ENCODE results near the gene SH3BP2. TPM values are rescaled to one million over a fixed set of nuclear protein-coding genes. Genes with fewer than 3 reads are reported as not detected.
A peak's percentile ranks its signal among the peaks of the same experiment; 100 is the strongest.

Gene SH3BP2
- total RNA-seq, 1 experiment from 2014 or later, result 52.8 TPM

GRCh38 chr4:2843263-2843940 is 50.5 kb downstream of the SH3BP2 start, which contains the start of gene ADD1 (continued):
- TF ChIP-seq SIN3A (IDR thresholded peaks at IDR 0.05; ENCODE audit: low read depth) (no peak; the same call in 1 of the 2 replicates), FOSL1 (IDR thresholded peaks at IDR 0.05; ENCODE audit: low read depth) (no peak), EZH2 (IDR thresholded peaks at IDR 0.05) (no peak)

- Histone ChIP-seq H3K4me2 (ENCODE audit: low read length) (peak overlapping the region; percentile 87), H3K9me2 (ENCODE audit: insufficient read depth) (peaks cover 4% of the 10 kb centered on the region; the same call in 1 of the 2 replicates), H3K4me1 (ENCODE audit: control insufficient read depth in 1 of 2, insufficient read depth in 2 of 2, low read length in 2 of 2) (peaks cover 9 to 13% of the 10 kb centered on the region in 2 experiments; a peak in 3 of 4 replicates), H3K36me3 (ENCODE audit: control insufficient read depth in 1 of 2, insufficient read depth in 2 of 2, low read length in 2 of 2) (no peaks in the 10 kb centered on the region), H3K79me2 (ENCODE audit: insufficient read depth, low read length) (peaks cover 51% of the 10 kb centered on the region), H4K20me1 (ENCODE audit: insufficient read depth) (peaks cover 6% of the 10 kb centered on the region; the same call in 1 of the 2 replicates), H3K9ac (ENCODE audit: low read length) (peak overlapping the region; percentile 78), H3K27me3 (ENCODE audit: insufficient read depth, low read length) (no peaks in the 10 kb centered on the region), H2AFZ (ENCODE audit: low read depth, low read length, poor library complexity, severe bottlenecking) (no peak overlapping the region), H3K27ac (ENCODE audit: low read depth, low read length) (peak overlapping the region; percentile 68), H3K4me3 (replicated peaks in 1 of 2; ENCODE audit: low read depth in 1 of 2, low read length in 2 of 2) (peak overlapping the region; percentile 89 to 94), H3K9me3 (ENCODE audit: control insufficient read depth in 1 of 2, insufficient read depth in 1 of 2, low read depth in 1 of 2, low read length in 2 of 2) (no peaks in the 10 kb centered on the region)
- no TSS peak for BruUV-seq (replicated peaks)
- ATAC-seq, result peak; percentile 31
- ChIA-PET CTCF (no interaction called here), RAD21 (ENCODE audit: low non-redundant PET in 1 of 2, low total read pairs in 2 of 2, uncharacterized antibody in 2 of 2, unreplicated experiment in 2 of 2) (no interaction called here), POLR2A (no interaction called here)
- DNase-seq (ENCODE audit: low read depth, low spot score), result no peak
- intact Hi-C loops (cut with micrococcal nuclease), result no loop called here
- TF ChIP-seq REST (IDR thresholded peaks at IDR 0.05; ENCODE audit: low read depth), result no peak
- 0 out of 2 replicates have a peak, but pooled peaks have one; percentile 22 for TF ChIP-seq EGR1 (IDR thresholded peaks at IDR 0.05; ENCODE audit: low read depth)
- TF ChIP-seq EZH2phosphoT487 (IDR thresholded peaks at IDR 0.05; ENCODE audit: borderline replicate concordance), result no peak
- TF ChIP-seq SP1 (IDR thresholded peaks at IDR 0.05; ENCODE audit: low read depth), result no peak
- TF ChIP-seq ELF1 (IDR thresholded peaks at IDR 0.05; ENCODE audit: borderline replicate concordance, low read depth), result no peak
- no peak for TF ChIP-seq FOSL1 (IDR thresholded peaks at IDR 0.05; ENCODE audit: low read depth)
- TF ChIP-seq POLR2AphosphoS5 (IDR thresholded peaks at IDR 0.05; ENCODE audit: low read depth, low read length), result no peak
- TF ChIP-seq SIN3A (IDR thresholded peaks at IDR 0.05; ENCODE audit: low read depth), result peak; percentile 51; the same call in 1 of the 2 replicates
- TF ChIP-seq ZFX (IDR thresholded peaks at IDR 0.05), result peak; percentile 91
- peak; percentile 10 for TF ChIP-seq POLR2A (IDR thresholded peaks at IDR 0.05; ENCODE audit: borderline replicate concordance, extremely low read depth, insufficient read depth, insufficient read length)
These were observed 51.2 kb downstream of the SH3BP2 start for GRCh38 chr4:2843941-2844584.
